VCaP (cell line): ENCODE measurements around the gene C1RL.

Experiments used
- H3K27ac ChIP-seq: fragments of 450-650 bp; 2 replicates; pipeline ENCODE4 v1.5.1; 2017
- CTCF ChIP-seq: fragments of 450-650 bp; conservative IDR thresholded peaks from 2 replicates; pipeline ENCODE4 v1.5.1; 2017; ENCODE audit warnings: mild to moderate bottlenecking, moderate library complexity

C1RL gene

DNA sequence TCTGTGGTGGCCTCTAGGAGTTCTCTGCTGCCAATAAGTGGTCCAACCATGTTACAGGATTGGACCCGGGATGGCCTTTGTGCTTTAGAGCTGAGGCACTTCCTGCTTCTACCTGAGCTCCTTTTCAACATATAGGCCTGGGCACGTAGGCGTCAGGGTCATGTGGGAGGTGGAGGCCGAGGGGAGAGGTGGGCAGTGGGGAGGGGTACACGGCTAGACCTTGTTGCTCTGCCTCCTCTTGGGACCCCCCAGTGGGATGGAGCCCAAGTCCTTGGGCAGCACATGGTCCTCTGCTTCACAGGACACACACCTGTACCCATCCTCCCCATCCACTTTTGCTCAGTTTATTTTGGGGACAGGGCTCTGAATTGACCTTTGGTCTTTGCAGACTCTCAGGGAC, 12.3 kb upstream of the C1RL start:
- H3K27ac ChIP-seq: no peak overlapping the region
- TF ChIP-seq CTCF: no peak

GRCh38 chr12:7120166-7120565, 11.2 kb upstream of the C1RL start:
- TF ChIP-seq CTCF: no peak
- H3K27ac ChIP-seq: no peak overlapping the region

GRCh38 chr12:7118881-7119280, 9.9 kb upstream of the C1RL start:
- no peak overlapping the region for H3K27ac ChIP-seq
- TF ChIP-seq CTCF: no peak

DNA sequence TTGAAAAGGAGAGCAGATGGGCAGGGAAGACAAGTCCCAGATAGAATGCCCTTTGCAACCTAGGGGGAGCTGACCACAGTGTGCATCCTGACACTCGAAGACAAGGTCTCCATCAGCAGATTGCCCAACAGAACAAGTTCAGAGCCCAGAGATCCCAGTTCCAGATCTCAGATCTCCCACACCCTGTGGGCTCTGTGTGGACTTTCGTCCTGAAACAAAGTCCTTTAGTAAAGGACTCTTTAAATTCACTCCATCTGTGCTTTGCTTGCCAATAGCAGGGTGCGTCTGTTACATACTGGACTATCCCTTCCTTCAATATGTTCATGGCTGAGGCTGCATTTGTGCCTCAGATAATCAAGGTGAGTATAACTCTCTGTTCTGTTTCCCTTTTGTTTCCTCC, 8.7 kb upstream of the C1RL start:
- no peak overlapping the region for H3K27ac ChIP-seq
- TF ChIP-seq CTCF: no peak

DNA sequence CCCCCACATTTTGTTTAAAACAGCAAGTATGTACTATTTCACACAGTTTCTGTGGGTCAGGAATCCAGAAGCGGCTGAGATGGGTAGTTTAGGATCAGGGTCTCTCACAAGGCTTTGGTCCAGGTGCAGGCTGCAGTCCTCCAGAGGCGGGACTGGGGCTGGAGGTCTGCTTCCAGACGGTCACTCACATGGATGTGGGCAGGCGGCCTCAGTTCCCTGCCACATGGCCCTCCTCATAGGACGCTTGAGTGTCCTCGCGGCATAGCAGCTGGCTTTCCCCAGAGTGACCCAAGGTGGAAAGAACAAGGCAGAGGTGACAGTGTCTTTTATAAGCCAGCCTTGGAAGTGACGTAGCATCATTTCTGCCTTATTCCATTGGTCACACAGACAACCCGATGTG, 7.9 kb upstream of the C1RL start:
- no peak overlapping the region for H3K27ac ChIP-seq
- TF ChIP-seq CTCF: no peak

- no peak for TF ChIP-seq CTCF
- H3K27ac ChIP-seq: no peak overlapping the region
Observed at GRCh38 chr12:7116196-7116595, 7.2 kb upstream of the C1RL start.

GRCh38 chr12:7114851-7115250, 5.8 kb upstream of the C1RL start:
- no peak for TF ChIP-seq CTCF
- no peak overlapping the region for H3K27ac ChIP-seq

DNA sequence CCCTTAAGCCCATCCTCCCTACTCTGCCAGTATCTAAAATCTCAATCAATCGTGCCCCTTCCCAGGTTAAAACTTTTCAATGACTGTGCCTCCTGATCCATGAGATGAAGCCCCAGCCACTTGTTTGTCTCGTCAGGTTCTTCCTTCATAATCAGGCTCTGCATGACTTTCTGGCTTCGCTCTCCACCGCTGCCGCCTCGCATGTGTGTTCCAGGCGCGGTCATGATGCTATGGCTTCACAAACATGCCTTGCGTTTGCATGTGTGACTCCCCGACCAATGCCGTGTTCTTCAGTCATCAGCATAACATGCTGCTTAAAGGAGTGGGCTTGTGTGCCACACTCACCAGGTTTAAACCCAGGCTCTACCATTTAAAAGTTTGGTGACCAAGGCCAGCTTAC, 5.0 kb upstream of the C1RL start:
- no peak for TF ChIP-seq CTCF
- H3K27ac ChIP-seq: no peak overlapping the region
